Upper lobe of left lung (tissue), 4 donors: ENCODE results near the gene GDF11.

ENCODE experiments used
- EP300 ChIP-seq, 4 donors: sonication (generic); formaldehyde crosslinking; IDR thresholded peaks; one replicate each; pipeline ENCODE4 v1.5.1; 2017; ENCODE audit warnings: antibody characterized with exemption in 4 of 4, control low read depth in 2 of 4
- POLR2A ChIP-seq, 4 donors: fragments of 450-650 bp; IDR thresholded peaks; one replicate each; pipeline ENCODE4 v1.5.1; 2016 to 2017; ENCODE audit warnings: antibody characterized with exemption in 4 of 4, mild to moderate bottlenecking in 2 of 4
- POLR2AphosphoS5 ChIP-seq, 2 donors: sonication (generic); formaldehyde crosslinking; IDR thresholded peaks; one replicate each; pipeline ENCODE4 v1.5.1; 2017; ENCODE audit warnings: antibody characterized with exemption in 2 of 2
- TF ChIP-seq, protein P1 (sequence below), 6 experiments: fragments of 450-650 bp in 4 of 6; fragments of 200-600 bp in 2 of 6; sonication (generic) in 2 of 6; IDR thresholded peaks; one replicate each; pipeline ENCODE4 v1.5.1; 2016 to 2019; ENCODE audit warnings: antibody characterized with exemption in 6 of 6

DNA sequence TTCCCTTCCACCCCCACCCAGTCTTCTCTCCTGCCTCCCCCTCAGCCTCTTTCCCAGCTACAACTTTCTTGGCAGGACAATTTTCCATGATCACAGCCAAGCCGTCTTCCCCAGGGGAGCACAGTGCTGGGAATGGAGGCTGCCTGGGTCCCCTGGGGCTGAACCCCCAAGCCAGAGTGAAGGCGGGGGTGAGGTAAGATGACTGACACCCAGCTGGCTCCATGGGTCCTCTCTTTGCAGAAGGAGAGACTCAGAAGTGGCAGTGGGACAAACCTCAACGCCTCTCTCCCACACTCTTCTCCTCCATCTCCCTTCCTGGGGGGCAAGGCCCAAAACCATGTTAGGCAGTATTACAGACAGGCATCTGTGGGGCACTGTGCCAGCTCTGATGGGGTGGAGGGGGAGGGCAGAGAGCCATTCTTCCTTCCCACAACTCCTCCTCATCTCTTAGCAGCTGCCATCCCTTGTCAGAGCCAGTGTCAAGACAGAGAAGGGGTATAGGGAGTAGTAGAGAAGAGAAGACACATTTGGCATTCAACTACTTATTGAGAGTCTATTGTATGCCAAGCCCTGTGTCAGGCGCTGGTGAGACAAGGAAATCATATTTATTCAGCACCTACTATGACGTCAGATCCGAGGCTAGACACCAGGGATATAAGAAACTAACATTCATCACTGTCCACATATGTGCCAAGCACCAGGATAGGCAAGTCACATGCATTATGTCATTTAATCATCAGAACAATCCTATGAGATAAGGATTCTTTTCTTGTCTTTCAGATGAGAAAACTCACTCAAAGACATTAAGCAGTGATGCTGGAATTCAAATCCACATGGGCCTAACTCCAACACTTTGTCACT lies 38.8 kb upstream of the GDF11 start:
- no peak for TF ChIP-seq POLR2A (IDR thresholded peaks at IDR 0.05)
- TF ChIP-seq, protein P1, sequence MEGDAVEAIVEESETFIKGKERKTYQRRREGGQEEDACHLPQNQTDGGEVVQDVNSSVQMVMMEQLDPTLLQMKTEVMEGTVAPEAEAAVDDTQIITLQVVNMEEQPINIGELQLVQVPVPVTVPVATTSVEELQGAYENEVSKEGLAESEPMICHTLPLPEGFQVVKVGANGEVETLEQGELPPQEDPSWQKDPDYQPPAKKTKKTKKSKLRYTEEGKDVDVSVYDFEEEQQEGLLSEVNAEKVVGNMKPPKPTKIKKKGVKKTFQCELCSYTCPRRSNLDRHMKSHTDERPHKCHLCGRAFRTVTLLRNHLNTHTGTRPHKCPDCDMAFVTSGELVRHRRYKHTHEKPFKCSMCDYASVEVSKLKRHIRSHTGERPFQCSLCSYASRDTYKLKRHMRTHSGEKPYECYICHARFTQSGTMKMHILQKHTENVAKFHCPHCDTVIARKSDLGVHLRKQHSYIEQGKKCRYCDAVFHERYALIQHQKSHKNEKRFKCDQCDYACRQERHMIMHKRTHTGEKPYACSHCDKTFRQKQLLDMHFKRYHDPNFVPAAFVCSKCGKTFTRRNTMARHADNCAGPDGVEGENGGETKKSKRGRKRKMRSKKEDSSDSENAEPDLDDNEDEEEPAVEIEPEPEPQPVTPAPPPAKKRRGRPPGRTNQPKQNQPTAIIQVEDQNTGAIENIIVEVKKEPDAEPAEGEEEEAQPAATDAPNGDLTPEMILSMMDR (IDR thresholded peaks at IDR 0.05): no peak
- no peak for TF ChIP-seq POLR2AphosphoS5 (IDR thresholded peaks at IDR 0.05)
- no peak for TF ChIP-seq EP300 (IDR thresholded peaks at IDR 0.05)
